HEK293T (cell line): ENCODE data around the gene UBE3B.

ENCODE experiments used
- ARNT ChIP-seq: fragments of 450-650 bp; IDR thresholded peaks from 2 replicates; pipeline ENCODE4 v1.6.1; 2017; ENCODE audit warnings: mild to moderate bottlenecking
- BHLHE40 ChIP-seq: fragments of 450-650 bp; IDR thresholded peaks from 2 replicates; pipeline ENCODE4 v1.6.1; 2016; ENCODE audit warnings: mild to moderate bottlenecking, moderate library complexity, borderline replicate concordance
- CTBP1 ChIP-seq: fragments of 450-650 bp; IDR thresholded peaks from 2 replicates; pipeline ENCODE4 v1.6.1; 2016; ENCODE audit warnings: borderline replicate concordance
- ELF4 ChIP-seq: fragments of 450-650 bp; IDR thresholded peaks from 2 replicates; pipeline ENCODE4 v1.6.1; 2017; ENCODE audit warnings: antibody characterized with exemption
- FOXA1 ChIP-seq: fragments of 450-650 bp; IDR thresholded peaks from 2 replicates; pipeline ENCODE4 v1.6.1; 2016; ENCODE audit warnings: mild to moderate bottlenecking
- FOXM1 ChIP-seq: fragments of 450-650 bp; IDR thresholded peaks from 2 replicates; pipeline ENCODE4 v1.6.1; 2017; ENCODE audit warnings: mild to moderate bottlenecking, borderline replicate concordance
- HDGF ChIP-seq: fragments of 450-650 bp; IDR thresholded peaks from 2 replicates; pipeline ENCODE4 v1.6.1; 2017; ENCODE audit warnings: antibody characterized with exemption, borderline replicate concordance
- L3MBTL2 ChIP-seq: fragments of 450-650 bp; conservative IDR thresholded peaks from 2 replicates; pipeline ENCODE4 v1.6.1; 2016; ENCODE audit warnings: mild to moderate bottlenecking
- LEF1 ChIP-seq: fragments of 450-650 bp; IDR thresholded peaks from 2 replicates; pipeline ENCODE4 v1.6.1; 2017; ENCODE audit warnings: mild to moderate bottlenecking, borderline replicate concordance
- NFRKB ChIP-seq: fragments of 450-650 bp; IDR thresholded peaks from 2 replicates; pipeline ENCODE4 v1.6.1; 2016; ENCODE audit warnings: mild to moderate bottlenecking, moderate library complexity
- SP1 ChIP-seq: fragments of 450-650 bp; IDR thresholded peaks from 2 replicates; pipeline ENCODE4 v1.6.1; 2017
- SUZ12 ChIP-seq: fragments of 450-650 bp; IDR thresholded peaks from 2 replicates; pipeline ENCODE4 v1.6.1; 2016; ENCODE audit warnings: mild to moderate bottlenecking
- TARDBP ChIP-seq: fragments of 450-650 bp; IDR thresholded peaks from 2 replicates; pipeline ENCODE4 v1.6.1; 2016
- ZNF384 ChIP-seq: fragments of 450-650 bp; IDR thresholded peaks from 2 replicates; pipeline ENCODE4 v1.6.1; 2016

DNA sequence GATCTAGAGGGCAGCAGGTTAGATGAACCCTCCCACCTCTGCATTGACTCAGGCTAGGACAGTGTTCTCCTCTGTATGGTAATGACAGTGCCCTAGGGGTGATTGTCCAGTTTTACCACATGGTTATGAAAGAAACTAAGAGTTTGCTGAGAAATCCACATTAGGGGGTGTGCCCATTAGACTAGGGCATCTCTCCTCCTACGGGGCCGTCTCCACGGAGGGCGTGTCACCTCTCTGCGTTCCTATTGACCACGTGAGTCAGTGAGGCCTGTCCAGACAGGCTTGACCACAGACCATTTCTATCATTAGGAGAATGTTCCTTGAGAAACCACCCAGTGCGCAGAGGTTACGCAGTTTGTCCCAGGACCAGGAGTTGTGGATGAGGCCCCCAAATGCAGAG lies 104.4 kb downstream of the UBE3B start:
- TF ChIP-seq HDGF (no peak), ELF4 (no peak), L3MBTL2 (no peak), FOXM1 (no peak), NFRKB (no peak), SP1 (no peak), SUZ12 (no peak), TARDBP (no peak), ARNT (no peak), BHLHE40 (no peak), CTBP1 (no peak), FOXA1 (no peak), LEF1 (no peak), ZNF384 (no peak)
